ENCODE results near the gene HECTD4.
"Not testable (repeated sequence)": the region's sequence is repeated elsewhere in the genome, so short reads cannot be mapped to it uniquely, and the experiment has no call there.

HECTD4 gene, protein sequence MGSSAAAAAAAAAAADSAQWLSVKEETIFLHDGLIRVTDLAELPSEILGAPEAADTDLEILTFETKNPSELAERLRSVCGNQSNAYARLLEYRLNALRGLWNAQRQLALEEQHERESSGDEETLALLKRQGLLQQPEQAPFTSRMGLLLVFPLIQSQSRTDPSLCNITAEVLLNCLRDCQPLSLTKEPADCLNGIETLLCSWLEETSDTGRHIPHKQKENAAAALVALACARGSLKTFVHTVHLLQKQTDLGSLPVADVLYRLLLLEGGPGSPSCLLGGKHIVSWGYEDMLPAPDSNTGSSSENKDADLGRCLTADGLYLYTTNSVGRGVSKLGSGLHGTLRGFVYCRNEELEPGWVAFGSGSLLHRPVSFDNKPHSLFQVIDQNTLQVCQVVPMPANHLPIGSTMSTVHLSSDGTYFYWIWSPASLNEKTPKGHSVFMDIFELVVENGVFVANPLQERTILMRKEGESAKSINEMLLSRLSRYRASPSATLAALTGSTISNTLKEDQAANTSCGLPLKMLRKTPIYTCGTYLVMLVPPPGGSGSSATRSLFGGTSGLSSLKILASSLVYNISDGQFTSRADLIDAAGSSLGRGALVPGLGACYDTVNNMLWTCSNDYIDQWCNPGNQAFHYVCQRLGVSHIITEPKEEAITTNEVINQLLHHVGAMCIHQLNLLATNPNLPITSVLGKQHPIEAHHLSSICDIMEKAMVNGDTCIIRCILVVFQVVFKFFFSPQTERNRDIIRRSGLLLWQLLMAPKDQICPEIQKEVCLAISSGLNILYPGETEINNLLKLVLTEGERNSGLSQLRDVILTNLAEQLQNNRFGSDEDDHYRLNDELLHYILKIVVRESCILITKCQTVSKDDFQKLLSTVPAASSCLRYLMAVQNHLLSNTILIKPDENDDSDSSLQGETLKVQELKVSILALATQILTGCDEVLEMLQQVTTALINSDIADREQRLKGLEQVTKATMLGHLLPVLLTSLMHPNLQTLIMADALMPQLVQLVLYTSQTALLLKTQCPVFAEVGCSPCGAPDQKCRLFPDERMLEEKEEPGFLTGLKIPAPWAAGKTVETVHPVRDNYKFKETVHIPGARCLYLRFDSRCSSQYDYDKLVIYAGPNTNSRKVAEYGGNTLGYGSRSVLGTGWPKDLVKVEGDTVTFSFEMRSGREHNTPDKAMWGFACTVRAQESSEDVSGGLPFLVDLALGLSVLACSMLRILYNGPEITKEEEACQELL (N-terminal part only)

DNA sequence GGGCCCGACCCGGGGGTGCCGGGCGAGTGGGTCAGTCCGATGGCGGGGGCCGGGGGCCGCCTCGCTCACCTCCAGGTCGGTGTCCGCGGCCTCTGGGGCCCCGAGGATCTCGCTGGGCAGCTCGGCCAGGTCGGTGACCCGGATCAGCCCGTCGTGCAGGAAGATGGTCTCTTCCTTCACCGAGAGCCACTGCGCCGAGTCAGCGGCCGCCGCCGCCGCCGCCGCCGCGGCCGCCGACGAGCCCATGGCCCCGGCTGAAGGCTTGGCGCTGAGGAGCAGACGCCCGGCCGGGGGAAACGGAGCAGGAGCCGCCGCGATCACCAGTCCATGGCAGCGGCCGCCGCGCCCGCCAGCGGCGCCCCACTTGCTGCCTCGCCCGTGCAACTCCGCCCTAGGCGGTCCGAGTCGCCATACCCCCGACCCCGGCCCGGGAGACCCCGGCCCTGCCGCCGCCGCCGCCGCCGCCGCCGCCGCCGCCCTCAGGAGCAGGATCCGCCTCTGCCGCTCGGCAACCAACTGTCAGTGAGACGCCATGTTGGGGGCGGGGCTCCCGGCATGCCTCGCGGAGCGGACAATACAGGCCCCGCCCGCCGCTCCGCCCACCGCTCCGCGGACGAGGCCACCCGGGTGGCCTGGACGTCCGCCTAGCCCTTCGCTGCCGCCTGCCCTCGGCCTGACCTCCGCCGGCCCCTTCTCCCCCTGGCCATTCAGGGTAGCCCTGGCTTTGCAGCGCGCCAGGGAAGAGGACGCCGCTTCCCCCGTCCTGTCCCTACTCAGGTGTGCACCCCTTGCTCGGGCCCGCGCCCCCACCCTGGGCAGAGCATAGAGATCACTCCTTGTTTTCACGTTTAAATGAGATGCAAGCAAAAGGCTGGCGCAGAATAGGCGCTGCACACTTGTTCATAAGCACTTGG is at the start of gene HECTD4:
TSS of gene HECTD4 (minus strand) at position 549 of the 914 bp plus-strand sequence. CDS start at position 246, 303 bp downstream.
- peak; percentile 92 for DNase-seq (ENCODE audit: low read depth)

DNA sequence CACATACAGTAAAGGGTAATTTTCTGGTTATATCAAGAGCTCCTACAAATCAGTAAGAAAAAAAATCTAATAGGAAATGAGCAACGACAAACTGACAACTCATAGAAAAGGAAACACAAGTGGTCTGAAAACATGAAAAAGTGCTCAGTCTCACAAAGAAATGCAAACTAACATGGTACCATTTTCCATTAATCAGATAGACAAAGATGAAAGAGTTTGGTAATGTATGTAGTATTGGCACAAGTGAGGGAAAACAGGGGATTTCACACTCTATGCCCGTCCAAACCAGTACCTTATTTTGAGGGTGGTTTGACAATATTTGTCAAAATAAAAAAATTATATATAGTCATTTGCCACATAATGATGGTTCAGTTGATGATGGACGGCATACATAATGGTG is 49.7 kb upstream of the HECTD4 start:
- DNase-seq (ENCODE audit: low read depth) = no peak

DNA sequence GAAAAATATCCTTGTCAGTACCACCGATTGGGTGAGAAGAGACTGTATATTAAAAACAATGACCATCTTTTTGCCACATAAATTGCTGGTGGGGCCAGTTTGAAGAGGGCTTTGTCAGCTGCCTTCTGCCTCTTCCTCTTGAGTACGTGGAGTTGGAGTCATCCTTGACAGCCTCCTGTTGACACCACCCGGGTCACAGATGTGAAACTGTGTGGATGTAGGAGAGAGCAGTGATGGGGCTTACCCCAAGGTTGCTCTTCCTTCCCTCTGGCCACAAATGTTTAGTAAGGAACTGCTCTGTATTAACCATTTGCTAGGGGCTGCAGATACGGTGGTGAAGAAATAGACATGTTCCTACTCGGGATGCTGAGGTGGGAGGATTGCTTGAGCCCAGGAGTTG is 48.7 kb upstream of the HECTD4 start:
- no peak for DNase-seq (ENCODE audit: low read depth)

DNA sequence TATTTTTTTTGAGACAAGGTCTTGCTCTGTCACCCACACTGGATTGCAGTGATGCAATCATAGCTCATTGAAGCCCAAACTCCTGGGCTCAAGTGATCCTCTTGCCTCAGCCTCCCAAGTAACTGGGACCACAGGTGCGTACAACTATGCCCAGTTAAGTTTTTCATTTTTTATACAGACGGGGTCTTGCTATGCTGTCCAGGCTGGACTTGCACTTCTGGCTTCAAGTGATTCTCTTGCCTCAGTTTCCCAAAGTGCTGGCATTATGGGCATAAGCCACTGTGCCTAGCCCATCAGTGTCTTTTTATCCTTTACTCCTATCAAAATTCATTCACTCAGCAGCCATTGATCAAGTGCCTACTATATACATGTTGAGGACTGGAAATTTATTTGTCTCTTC is 45.5 kb upstream of the HECTD4 start:
- DNase-seq (ENCODE audit: low read depth) = no peak

DNA sequence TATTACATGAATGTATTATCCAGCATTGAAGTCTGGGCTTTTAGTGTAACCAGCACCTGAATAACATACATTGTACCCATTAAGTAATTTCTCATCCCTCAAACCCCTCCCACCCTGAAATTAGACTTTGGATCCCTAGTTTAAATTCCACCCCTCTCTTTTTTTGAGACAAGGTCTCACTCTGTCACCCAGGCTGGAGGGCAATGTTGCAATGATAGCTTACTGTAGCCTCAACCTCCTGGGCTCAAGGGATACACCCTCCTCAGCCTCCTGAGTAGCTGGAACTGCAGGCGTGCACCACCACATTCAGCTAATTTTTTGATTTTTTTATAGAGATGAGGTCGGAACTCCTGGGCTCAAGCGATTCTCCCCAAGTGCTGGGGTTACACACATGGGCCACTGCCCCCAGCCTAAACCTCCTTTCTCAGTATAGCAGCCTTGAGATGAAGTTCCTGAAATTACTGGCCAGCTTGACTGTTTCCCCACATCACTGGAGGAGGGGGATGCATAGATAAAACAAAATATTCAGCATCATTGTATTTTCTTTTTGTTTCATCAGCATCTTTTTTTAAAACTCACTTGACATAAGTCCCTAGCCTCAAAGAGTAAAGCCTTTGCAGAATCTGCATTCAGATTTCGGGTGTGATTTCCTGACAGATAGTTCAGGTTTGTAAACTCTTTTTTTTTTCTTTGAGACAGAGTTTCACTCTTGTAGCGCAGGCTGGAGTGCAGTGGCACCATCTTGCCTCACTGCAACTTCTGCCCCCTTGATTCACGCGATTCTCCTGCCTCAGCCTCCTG is 43.6 kb upstream of the HECTD4 start:
- no peak for DNase-seq (ENCODE audit: low read depth)

DNA sequence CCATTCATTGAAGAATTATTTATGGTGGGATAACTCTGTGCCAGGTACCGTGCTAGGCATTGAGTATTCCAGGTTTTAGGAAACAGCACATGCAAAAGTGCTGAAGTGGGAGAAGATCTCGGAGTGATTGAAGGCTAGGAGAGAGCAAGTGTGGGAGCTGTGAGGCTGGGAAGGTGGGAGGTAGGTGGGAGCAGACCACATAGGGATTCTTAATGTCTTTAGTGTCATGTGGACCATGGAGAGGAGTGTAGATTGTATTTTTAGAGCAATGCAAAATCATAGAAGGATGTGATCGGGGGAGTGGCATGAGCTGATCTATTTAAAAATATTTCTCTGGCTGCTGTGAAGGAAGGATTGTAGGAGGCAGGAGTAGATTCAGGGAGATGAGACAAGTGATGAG is 41.9 kb upstream of the HECTD4 start:
- no peak for DNase-seq (ENCODE audit: low read depth)

DNA sequence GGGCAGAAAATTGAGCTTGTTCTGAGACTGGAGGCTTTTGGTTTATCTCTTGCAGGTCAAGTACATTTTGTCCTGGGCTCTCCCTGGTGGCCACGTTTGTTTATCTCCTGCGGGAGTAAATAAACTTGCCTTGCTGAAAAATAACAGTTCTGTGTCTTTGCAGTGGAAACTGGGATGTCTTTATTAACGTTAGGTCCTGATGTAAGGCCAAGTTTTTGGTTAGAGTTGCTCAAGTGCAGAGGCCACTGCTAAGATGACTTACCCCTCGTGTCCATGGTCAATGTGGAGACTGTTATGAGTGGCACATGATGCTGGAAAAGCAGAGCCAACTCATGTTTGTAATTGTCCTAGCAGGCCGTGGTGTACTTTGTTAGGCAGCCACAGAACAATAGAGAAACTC is 40.3 kb upstream of the HECTD4 start:
- DNase-seq (ENCODE audit: low read depth) = no peak

DNA sequence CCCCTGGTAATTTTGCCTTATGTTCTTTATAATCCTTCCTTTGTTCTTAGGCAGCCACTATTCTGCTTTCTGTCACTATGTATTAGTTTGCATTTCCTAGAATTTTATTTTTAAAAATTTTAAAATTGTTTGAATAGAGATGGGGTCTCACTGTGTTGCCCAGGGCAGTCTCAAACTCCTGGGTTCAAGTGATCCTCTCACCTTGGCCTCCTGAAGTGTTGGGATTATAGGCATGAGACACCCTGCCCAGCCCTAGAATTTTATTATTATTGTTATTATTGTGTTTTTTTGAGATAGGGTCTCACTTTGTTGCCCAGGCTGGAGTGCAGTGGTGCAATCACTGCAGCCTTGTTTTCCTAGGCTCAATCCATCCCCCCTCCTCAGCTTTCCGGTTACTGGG is 39.1 kb upstream of the HECTD4 start:
- no peak for DNase-seq (ENCODE audit: low read depth)

DNA sequence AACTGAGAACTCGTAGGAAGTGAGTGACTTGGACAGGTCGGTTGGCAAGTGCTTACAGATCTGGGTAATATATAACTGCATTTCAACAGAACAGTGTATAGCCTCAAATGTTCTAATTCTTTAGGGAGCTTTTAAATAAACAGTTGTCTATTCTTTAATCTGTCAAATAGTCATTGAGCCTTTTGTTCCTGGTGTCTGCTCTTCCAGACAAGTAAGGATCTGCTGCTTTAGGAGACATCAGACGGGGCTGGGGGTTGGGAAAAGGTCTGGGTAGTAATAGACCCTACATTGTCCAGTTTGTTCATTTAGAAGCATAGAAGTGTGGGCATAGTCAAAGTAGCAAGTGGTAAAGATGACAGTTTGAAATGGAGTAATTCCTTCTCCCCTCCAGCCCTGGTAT is 38.5 kb upstream of the HECTD4 start:
- no peak for DNase-seq (ENCODE audit: low read depth)

DNA sequence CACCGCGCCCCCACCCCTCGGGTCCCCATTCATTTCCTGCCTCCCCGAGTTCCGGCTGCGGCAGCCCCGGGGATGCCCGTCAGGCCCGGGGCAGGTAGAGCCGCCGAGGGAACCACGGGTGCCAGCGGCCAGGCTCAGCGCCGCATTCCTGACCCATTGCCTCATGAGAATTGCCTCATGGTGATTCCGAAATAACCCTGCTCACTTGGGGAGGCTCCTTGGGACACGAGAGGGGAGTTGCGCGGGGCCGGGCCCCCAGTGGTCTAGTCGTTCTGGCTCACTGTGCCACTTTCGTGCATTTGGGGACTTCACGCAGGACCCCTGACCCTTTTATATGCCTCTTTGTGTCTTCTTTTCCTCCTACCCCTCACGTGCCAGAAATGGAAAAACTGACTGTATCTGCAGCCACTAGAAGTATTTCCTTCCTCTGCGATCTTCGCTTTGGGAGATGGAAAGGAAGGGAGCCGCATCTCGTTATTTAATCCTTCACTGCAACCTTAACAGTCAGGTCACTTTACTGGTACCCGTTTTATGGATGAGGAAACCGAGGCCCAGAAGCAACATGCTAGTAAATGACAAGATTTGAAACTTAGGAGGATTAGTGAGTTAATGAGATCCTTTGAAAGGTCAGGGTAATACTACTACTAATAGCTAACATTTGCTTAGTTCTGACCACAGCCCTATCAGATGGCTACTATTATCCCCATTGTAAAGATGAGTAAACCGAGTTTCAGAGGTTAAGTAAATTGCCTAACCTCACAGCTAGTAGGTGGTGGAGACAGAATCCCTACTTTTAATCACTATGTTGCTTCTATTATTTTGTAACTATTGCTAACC is 37.3 kb upstream of the HECTD4 start:
- no peak for DNase-seq (ENCODE audit: low read depth)

DNA sequence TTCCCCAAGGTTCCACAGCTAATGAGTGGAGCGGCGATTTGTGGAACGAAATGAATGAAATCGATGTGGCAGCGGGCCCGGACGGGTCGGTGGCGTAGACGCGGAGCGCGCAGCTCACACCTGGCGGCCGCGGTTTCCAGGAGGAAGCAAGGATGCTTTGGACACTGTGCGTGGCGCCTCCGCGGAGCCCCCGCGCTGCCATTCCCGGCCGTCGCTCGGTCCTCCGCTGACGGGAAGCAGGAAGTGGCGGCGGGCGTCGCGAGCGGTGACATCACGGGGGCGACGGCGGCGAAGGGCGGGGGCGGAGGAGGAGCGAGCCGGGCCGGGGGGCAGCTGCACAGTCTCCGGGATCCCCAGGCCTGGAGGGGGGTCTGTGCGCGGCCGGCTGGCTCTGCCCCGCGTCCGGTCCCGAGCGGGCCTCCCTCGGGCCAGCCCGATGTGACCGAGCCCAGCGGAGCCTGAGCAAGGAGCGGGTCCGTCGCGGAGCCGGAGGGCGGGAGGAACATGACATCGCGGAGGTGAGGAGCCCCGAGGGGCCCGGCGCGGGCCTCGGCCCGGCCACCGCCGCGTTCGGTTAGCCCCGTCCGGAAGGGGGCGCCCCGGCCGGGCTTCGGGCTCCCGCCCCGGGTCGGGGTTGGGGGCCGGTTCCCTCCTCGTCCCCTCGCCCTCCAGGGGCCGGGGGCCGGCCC is 36.5 kb upstream of the HECTD4 start, which contains the start of gene PTPN11:
TSS of gene PTPN11 (plus strand) at position 340 of the 689 bp plus-strand sequence. CDS start at position 505, 165 bp downstream.
- peak; percentile 88 for DNase-seq (ENCODE audit: low read depth)

DNA sequence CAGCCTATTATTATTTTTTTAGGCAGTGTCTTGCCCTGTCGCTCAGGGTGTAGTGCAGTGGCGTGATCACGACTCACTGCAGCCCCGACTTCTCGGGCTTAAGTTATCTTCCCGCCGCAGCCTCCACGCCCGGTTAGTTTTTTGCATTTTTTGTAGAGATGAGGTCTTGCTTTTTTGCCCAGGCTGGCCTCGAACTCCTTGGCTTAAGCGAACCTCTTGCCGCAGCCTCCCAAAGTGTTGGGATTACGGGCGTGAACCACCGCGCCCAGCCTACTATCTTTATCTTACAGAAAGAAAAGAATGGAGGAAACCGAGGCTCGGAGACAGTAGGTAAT is 36.0 kb upstream of the HECTD4 start:
- no peak for DNase-seq (ENCODE audit: low read depth)

DNA sequence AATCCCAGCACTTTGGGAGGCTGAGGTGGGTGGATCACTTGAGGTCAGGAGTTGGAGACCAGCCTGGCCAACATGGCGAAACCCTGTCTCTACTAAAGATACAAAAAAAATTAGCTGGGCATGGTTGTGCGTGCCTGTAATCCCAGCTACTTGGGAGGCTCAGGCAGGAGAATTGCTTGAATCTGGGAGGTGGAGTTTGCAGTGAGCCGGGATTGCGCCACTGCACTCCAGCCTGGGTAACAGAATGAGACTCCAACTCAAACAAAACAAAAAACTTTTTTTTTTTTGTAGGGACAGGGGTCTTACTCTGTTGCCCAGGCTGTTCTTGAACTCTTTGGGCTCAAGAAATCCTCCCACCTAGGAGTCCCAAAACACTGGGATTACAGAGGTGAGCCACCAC is 33.2 kb upstream of the HECTD4 start:
- not testable (repeated sequence) for DNase-seq (ENCODE audit: low read depth)

DNA sequence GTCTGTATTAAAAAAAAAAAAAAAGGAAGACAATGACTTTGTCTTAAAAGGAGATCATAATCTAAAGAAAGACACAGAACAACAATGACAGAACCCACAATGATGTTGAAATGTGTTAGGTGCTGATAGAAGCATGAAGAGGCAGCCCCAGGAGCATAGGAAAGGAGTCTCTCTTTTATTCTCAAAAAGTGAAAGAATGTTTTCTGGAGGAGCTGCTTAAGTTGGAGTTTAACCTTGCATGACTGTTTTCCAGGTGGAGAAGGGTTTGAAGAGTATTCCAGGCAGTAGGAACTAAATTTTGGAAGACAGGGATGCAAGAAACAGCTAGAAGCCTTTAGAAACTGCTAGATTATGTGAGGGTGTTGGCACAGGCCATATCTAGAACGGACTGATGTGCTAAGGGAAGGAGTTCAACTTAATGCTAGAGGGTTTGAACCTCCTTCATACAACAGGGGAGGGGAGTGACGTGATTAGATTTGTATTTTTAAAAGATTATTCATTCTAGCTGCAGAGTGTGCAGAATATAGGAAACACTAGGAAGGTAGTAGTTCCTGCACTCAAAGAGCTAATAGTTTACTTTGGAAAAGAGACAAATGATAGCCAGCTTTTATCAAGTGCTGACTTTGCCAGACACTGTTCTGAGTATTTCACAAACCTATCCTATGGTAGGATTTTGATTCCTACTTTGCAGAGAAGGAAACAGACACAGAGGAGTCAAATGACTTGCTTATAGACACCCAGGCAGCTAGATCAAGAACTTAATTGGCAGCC is 31.8 kb upstream of the HECTD4 start:
- no peak for DNase-seq (ENCODE audit: low read depth)

DNA sequence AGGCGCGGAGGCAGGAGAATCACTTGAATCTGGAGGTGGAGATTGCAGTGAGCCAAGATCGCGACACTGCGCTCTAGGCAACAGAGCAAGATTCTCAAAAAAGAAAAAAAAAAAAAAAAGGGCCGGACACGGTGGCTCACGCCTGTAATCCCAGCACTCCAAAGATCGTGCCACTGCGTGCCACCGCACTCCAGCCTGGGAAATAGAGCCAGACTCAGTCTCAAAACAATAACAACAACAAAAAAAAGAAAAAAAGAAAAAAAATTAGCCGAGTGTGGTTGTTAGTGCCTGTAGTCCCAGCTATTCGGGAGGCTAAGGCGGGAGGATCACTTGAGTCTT is 27.6 kb upstream of the HECTD4 start:
- no peak for DNase-seq (ENCODE audit: low read depth)

DNA sequence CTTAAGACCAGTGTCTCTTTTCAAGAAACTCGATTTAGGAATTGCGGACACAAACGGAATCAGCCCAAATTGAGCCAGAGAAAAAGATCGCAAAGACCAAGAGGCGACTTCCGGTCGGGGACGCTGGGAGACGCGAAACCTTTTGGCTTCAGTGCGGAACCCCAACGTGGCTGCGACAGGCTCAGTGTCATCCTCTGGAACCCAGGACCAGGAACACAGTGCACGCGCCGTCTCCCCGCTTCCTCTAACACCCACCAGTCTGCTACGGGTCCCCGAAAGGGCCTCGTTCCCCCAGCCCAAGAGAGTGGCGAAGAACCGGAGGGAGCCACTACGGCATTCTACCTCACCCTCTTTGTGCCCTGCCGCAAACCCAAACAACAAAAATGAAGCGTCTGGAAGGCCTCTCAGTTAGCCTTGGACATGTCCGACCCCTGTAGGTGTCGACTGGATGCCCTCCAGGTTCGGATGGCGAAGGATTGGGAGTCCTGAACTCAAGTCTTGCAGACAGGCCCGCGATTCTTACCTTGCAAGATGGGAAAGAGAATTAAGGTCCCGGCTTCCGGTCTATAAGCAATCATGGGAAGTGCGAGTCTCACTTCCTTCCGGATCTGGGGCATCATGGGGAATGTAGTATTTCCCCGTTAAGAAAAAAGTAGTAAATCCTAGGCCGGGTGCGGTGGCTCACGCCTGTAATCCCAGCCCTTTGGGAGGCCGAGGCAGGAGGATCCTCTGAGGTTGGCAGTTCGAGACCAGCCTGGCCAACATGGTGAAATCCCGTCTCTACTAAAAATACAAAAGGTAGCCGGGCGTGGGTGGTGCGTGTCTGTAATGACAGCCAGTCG is 27.1 kb upstream of the HECTD4 start, which contains the start of gene RPL6:
TSS of gene RPL6 (minus strand) at position 542 of the 842 bp plus-strand sequence. CDS start 949 bp downstream, outside the sequence.
- peak; percentile 58 for DNase-seq (ENCODE audit: low read depth)

DNA sequence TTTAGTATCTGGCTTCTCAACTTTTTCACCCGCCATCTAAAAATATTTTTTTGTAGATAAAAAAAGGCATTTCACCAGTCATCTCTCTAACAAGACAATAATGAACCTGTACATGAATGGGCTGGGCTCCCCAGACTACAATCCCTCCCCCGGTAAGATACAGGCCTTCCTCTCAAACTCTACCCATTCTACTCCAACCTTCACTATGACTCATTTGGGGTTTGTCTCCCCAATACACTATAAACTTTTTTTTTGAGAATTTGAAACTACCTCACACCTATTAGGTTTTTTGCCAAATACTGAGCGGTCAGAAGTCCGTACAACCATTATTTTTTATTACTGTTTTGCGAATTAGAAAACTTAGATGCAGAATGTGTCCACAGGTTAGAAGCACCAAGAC is 26.4 kb upstream of the HECTD4 start:
- DNase-seq (ENCODE audit: low read depth) = no peak

Measured in activated T-helper 9 cell treated with anti-CD3 and anti-CD28 coated beads, Interleukin-2, amount 50 U/mL, for 16 hours (primary cell).